SU-DHL-6 (cell line): ENCODE data around the gene GAREM1.

Experiments
- H2AFZ ChIP-seq: fragments of 200-600 bp; sonication (generic); 2 replicates; pipeline ENCODE4 v1.6.1; 2014; ENCODE audit warnings: low read depth, mild to moderate bottlenecking, moderate library complexity, mixed read lengths, antibody characterized with exemption, low read length; ENCODE audit not compliant: severe bottlenecking
- H3F3A ChIP-seq: fragments of 200-600 bp; shearing (Covaris generic); 2 replicates; pipeline ENCODE4 v1.6.0; 2016; ENCODE audit warnings: antibody characterized with exemption, mild to moderate bottlenecking; ENCODE audit not compliant: insufficient read depth
- H3K27ac ChIP-seq: fragments of 200-600 bp; sonication (generic); 2 replicates; pipeline ENCODE4 v1.5.1; 2016; ENCODE audit warnings: low read depth, mild to moderate bottlenecking, low read length, moderate library complexity, mixed read lengths
- H3K27me3 ChIP-seq: fragments of 200-600 bp; sonication (generic), shearing (Covaris generic); 2 replicates; pipeline ENCODE4 v1.6.0; 2014; ENCODE audit warnings: mild to moderate bottlenecking, low read length
- H3K36me3 ChIP-seq: fragments of 200-600 bp; sonication (generic); 2 replicates; pipeline ENCODE4 v1.6.1; 2014; ENCODE audit warnings: mild to moderate bottlenecking, low read length, mixed read lengths
- H3K4me2 ChIP-seq: fragments of 300-600, 200-600 bp; shearing (Covaris generic), sonication (generic); 2 replicates; pipeline ENCODE4 v1.6.0; 2014; ENCODE audit warnings: low read length, low read depth, mild to moderate bottlenecking; ENCODE audit not compliant: poor library complexity, severe bottlenecking
- H3K4me3 ChIP-seq: fragments of 200-600 bp; sonication (generic); 2 replicates; pipeline ENCODE4 v1.5.1; 2014; ENCODE audit warnings: antibody characterized with exemption, low read length, mild to moderate bottlenecking, mixed read lengths; ENCODE audit not compliant: insufficient read depth, poor library complexity, severe bottlenecking
- H3K79me2 ChIP-seq: fragments of 200-600 bp; sonication (generic); 2 replicates; pipeline ENCODE4 v1.6.1; 2014; ENCODE audit warnings: mild to moderate bottlenecking, low read length, moderate library complexity; ENCODE audit not compliant: insufficient read depth
- H3K9ac ChIP-seq: fragments of 200-600 bp; sonication (generic); 2 replicates; pipeline ENCODE4 v1.7.0; 2014; ENCODE audit warnings: mild to moderate bottlenecking, low read length
- H3K9me2 ChIP-seq: fragments of 200-600 bp; sonication (generic); replicated peaks from 2 replicates; pipeline ENCODE4 v1.6.1; 2014; ENCODE audit warnings: low read length; ENCODE audit not compliant: insufficient read depth
- H3K9me3 ChIP-seq: fragments of 200-600 bp; sonication (generic); 2 replicates; pipeline ENCODE4 v1.6.1; 2014; ENCODE audit warnings: low read length, mixed read lengths; ENCODE audit not compliant: insufficient read depth
- H4K20me1 ChIP-seq: fragments of 200-600 bp; sonication (generic); 2 replicates; pipeline ENCODE4 v1.6.1; 2014; ENCODE audit warnings: low read depth, mild to moderate bottlenecking, antibody characterized with exemption, low read length, moderate library complexity, mixed read lengths
- EZH2phosphoT487 ChIP-seq: fragments of 200-600 bp; sonication (generic), shearing (Covaris generic); conservative IDR thresholded peaks from 2 replicates; pipeline ENCODE4 v1.6.1; 2018; ENCODE audit warnings: mild to moderate bottlenecking, antibody characterized with exemption, low read length, moderate library complexity, mixed read lengths
- TF ChIP-seq, protein P1 (sequence below): fragments of 200-600 bp; sonication (generic); IDR thresholded peaks from one replicate; pipeline ENCODE4 v1.5.1; 2017; ENCODE audit warnings: antibody characterized with exemption, mild to moderate bottlenecking, low read length, moderate library complexity; ENCODE audit not compliant: insufficient read depth, poor library complexity, severe bottlenecking

GAREM1 gene

DNA sequence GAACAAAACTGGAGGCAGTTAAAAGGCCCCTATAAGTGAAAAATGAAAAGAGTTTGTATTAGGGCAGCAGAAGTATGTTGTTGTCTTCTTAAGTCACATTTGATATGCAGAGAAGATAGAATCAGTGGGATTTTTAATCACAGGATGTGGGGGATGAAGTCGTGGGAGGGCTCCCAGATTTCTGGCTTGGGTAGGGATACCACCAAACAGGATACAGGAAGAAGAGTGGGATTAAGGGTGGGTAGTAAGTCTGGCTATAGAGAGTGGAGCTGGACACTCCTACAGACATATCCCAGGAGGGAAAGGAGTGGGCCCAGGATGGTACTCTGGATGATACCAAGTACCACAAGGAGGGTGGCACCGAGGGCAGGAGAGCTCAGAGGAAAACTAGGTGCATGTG is 99.3 kb downstream of the GAREM1 start:
- H3K4me2 ChIP-seq, result no peak overlapping the region
- H3K27ac ChIP-seq, result no peak overlapping the region

DNA sequence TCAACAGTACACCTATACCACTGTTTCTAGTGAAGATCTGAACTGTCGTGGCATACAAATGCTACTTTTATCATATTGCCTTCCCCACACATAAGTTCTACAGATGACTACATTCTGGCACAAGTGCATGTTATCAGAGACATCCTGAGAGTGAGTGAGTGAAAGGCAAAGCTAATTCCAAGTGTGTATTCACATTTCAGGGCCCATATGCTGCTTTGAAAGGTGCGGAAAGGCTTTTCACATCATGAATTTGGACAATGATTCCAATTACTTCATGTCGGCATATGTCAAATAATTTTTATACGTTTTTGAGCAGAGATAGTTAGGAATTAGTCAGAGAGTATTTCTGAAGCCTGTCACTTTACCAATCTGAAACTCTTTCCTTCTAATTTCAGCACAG is 101.7 kb downstream of the GAREM1 start:
- no peak overlapping the region for H3K27ac ChIP-seq
- TF ChIP-seq, protein P1, sequence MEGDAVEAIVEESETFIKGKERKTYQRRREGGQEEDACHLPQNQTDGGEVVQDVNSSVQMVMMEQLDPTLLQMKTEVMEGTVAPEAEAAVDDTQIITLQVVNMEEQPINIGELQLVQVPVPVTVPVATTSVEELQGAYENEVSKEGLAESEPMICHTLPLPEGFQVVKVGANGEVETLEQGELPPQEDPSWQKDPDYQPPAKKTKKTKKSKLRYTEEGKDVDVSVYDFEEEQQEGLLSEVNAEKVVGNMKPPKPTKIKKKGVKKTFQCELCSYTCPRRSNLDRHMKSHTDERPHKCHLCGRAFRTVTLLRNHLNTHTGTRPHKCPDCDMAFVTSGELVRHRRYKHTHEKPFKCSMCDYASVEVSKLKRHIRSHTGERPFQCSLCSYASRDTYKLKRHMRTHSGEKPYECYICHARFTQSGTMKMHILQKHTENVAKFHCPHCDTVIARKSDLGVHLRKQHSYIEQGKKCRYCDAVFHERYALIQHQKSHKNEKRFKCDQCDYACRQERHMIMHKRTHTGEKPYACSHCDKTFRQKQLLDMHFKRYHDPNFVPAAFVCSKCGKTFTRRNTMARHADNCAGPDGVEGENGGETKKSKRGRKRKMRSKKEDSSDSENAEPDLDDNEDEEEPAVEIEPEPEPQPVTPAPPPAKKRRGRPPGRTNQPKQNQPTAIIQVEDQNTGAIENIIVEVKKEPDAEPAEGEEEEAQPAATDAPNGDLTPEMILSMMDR, result no peak
- no peak for TF ChIP-seq EZH2phosphoT487

More for the DNA sequence above, 99.3 kb downstream of the GAREM1 start:
- Histone ChIP-seq H3K9me2 (no peaks in the 10 kb centered on the region), H3K9ac (no peak overlapping the region), H3K9me3 (no peaks in the 10 kb centered on the region), H3K36me3 (no peaks in the 10 kb centered on the region), H3F3A (no peaks in the 10 kb centered on the region), H4K20me1 (no peaks in the 10 kb centered on the region), H3K4me3 (no peak overlapping the region), H3K79me2 (no peaks in the 10 kb centered on the region), H2AFZ (no peak overlapping the region), H3K27me3 (no peaks in the 10 kb centered on the region)
- TF ChIP-seq, protein P1, result no peak
- TF ChIP-seq EZH2phosphoT487, result no peak

DNA sequence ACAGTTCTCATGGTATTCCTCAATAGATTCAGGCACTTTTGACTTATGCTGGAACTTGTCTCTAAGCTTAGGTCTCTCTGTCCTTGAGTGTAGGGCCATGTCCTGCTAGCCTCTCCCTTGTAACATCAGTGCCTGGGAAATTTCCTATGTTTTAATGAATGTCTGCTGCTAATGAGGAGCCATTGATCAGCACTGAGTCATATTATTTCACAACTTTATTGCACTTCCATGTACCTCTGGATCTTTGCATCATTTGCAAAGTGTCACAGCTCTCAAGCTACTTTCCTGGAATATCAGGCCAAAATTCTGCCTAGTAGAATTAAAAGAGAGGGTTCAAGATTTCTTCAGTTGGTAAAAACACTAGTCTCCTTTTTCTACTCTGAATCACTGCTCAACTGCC is 102.5 kb downstream of the GAREM1 start:
- Histone ChIP-seq H3K9me2 (no peaks in the 10 kb centered on the region), H4K20me1 (no peaks in the 10 kb centered on the region), H3K27ac (no peak overlapping the region), H3K79me2 (no peaks in the 10 kb centered on the region), H3K4me2 (no peak overlapping the region), H3K4me3 (no peak overlapping the region), H3K9ac (no peak overlapping the region), H3K27me3 (no peaks in the 10 kb centered on the region), H3K36me3 (no peaks in the 10 kb centered on the region), H3F3A (no peaks in the 10 kb centered on the region), H3K9me3 (no peaks in the 10 kb centered on the region), H2AFZ (no peak overlapping the region)
- TF ChIP-seq, protein P1, result no peak
- TF ChIP-seq EZH2phosphoT487, result no peak

More for the DNA sequence above, 101.7 kb downstream of the GAREM1 start:
- no peaks in the 10 kb centered on the region for H4K20me1 ChIP-seq
- no peaks in the 10 kb centered on the region for H3K36me3 ChIP-seq
- no peaks in the 10 kb centered on the region for H3K9me2 ChIP-seq
- H3F3A ChIP-seq, result no peaks in the 10 kb centered on the region
- no peaks in the 10 kb centered on the region for H3K79me2 ChIP-seq
- H3K4me2 ChIP-seq, result no peak overlapping the region
- no peak overlapping the region for H3K9ac ChIP-seq
- no peak overlapping the region for H3K4me3 ChIP-seq
- no peaks in the 10 kb centered on the region for H3K9me3 ChIP-seq
- H3K27me3 ChIP-seq, result no peaks in the 10 kb centered on the region
- no peak overlapping the region for H2AFZ ChIP-seq
